ENCODE data around the gene CFAP52. TPM values are rescaled to one million over a fixed set of nuclear protein-coding genes. Genes with fewer than 3 reads are reported as not detected.
"Not testable (repeated sequence)": the region's sequence is repeated elsewhere in the genome, so short reads cannot be mapped to it uniquely, and the experiment has no call there.

The CFAP52 gene
- total RNA-seq (2014; rRNA removed; shearing (Covaris generic)): not detected in 2 replicates

- DNase-seq (ENCODE audit: low read depth): peak; percentile 75
Measured at GRCh38 chr17:9576521-9577372, at the start of gene CFAP52. CFAP52 (plus strand) TSS chr17:9576642; CDS start chr17:9576696, 54 bp downstream.

DNA sequence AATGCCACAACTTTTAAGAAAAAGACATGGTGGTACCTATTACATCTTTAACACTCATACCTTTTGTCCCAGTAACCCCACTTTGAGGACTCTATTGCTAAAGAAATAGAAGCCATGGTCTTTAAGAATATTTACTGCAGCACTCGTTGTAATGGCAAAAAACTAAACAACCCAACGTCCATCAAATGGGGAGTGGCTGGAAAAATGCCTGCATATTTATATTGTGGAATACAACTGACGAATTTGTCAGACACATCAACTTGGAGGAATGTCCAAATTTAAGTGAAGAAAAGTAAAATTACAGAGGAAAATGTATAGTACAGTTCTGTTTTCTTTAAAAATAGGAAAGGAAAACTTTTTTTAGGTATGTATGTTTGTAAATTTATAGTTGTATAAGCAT is 48.7 kb upstream of the CFAP52 start:
- DNase-seq (ENCODE audit: low read depth): no peak

- DNase-seq (ENCODE audit: low read depth): peak; percentile 15
Measured at GRCh38 chr17:9529033-9529700, 47.3 kb upstream of the CFAP52 start.

- DNase-seq (ENCODE audit: low read depth): no peak
Measured at GRCh38 chr17:9531034-9531433, 45.4 kb upstream of the CFAP52 start.

DNA sequence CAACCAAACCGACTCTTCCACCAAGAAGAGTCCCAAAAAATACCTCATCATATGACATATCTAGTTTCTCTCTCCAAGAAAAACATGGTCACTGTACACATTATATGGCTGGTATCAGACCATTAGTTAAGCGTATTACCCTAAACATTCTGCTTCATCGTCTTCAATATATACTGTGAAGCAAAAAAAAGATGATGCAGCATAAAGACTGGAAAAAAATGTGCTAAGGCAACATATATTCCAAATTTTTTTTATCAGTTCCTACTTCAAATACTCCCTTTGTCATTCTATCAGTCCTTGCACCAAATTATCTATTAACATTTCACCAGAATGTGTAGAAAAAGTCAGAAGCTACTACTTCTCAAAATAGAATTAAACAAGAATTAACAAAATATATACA is 43.7 kb upstream of the CFAP52 start:
- DNase-seq (ENCODE audit: low read depth): no peak

DNA sequence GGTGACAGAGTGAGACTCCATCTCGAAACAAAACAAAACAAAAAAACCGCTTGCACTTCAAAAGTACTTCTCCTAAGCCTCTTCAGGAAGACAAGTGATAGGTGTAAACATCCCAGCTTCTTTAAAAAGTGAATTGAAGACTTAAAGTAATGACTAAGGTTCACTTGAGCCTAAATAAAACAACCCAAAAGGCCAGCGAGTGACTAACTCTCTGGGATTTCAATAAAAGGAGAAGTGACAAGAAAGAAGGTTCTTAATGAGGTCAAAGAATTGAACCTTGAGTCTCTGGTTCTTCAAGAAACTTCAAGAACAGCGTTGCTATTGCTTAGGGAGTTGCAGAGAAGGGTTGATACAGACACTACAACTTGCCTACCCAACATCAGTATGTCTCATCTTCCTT is 43.0 kb upstream of the CFAP52 start:
- no peak for DNase-seq (ENCODE audit: low read depth)

DNA sequence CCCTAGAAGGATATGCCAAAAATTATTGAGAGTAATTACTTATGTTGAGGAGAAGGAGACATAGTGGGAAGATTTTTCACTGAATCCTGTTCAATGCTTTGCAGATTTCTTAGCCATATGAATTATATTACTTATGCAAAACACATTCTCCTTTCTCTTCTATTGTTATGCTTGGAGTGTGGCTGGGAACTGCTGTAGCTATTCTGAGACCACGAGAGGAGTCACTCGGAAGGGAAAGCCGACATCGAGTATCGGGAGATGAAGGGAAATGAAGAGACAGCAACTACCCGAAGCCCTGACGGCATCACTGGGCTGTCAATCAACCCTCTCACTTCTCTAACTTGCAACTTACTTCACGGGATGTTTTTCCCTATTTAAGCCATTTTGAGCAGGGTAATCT is 40.4 kb upstream of the CFAP52 start:
- no peak for DNase-seq (ENCODE audit: low read depth)

DNA sequence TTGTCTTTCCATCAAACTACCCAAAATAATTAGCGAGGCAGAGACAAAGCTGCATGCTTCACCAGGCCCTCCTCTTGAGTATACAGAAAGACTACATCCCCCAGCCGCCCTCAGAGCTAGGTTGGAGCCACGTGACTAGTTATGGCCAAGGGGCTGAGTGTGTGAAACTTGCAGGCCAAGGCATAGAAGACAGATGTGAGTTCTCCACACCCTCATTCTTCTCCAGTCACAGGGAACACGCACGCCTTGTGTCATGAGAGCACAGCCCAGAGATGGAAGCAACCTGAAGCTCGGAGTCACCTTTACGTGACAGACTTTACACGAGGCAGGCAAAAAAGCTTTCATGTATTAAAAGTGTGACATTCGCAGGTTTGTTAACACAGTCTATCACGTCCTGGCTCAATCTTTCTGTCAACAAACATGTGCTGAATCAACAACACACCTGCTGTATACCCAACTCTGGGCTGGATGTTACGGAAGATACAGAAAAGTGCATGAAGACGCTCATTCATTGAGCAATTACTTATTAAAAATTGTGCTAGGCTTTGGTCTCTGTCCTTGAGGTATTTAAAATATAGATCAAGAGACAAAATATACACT is 39.2 kb upstream of the CFAP52 start:
- DNase-seq (ENCODE audit: low read depth): no peak

DNA sequence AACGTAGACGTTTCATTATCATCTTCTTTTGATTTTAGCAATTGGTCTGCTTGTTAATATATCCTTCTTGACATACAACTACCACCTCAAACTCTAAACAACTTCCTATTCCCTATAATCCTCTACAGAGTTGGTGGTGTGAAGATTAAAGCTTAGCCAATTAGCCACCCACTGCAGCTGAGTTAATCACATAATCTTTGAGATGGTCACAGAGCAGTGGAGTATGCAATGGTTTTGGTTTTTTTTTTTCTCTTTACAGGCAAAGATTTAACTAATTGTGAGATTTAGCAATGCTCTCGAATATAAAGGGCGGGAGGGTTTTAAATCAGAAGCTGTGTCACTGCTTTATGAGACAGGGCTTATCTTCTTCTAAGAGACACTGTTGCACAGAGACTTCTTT is 37.8 kb upstream of the CFAP52 start:
- DNase-seq (ENCODE audit: low read depth): no peak

DNA sequence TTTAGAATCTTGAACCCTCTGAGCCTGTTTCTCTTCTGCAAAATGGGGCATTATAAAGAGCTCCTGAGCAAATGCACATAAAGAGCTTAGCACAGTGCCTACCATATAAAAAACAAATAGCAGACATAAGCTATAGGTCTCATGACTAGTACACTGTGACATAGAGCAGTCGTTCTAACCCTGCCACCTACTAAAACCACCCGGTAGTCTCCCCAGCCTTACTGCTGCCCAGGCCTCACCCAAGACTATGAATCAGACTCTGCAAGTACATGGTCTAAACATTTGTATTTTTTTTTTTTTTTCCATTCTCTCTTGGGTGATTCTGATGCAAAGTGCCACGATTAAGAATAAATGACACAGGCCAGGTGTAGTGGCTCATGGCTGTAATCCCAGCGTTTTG is 34.7 kb upstream of the CFAP52 start:
- no peak for DNase-seq (ENCODE audit: low read depth)

- DNase-seq (ENCODE audit: low read depth): no peak
Measured at GRCh38 chr17:9544221-9544620, 32.2 kb upstream of the CFAP52 start.

DNA sequence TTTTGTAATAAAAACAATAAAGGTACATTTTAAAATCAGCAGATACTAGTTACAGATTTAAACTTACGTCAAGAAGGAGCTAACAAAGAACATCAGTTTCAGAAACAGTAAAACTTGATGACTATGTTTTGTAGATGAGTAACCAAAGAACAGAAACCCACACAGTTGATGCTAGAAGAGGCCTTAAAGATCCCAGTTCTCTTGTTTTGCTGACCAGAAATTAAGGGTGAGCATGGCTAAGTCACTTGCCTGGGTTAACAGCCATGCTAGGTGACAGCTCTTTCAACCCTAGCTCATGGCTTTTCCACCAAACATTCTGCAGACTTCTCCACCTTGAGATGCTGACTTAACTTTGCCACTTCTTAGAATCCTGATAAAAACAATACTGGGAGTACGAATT is 27.2 kb upstream of the CFAP52 start:
- DNase-seq (ENCODE audit: low read depth): no peak

- DNase-seq (ENCODE audit: low read depth): no peak
Measured at GRCh38 chr17:9553181-9553580, 23.3 kb upstream of the CFAP52 start.

GRCh38 chr17:9553596-9553995 is 22.8 kb upstream of the CFAP52 start:
- no peak for DNase-seq (ENCODE audit: low read depth)

GRCh38 chr17:9554715-9555114 is 21.7 kb upstream of the CFAP52 start:
- DNase-seq (ENCODE audit: low read depth): peak; percentile 29

DNA sequence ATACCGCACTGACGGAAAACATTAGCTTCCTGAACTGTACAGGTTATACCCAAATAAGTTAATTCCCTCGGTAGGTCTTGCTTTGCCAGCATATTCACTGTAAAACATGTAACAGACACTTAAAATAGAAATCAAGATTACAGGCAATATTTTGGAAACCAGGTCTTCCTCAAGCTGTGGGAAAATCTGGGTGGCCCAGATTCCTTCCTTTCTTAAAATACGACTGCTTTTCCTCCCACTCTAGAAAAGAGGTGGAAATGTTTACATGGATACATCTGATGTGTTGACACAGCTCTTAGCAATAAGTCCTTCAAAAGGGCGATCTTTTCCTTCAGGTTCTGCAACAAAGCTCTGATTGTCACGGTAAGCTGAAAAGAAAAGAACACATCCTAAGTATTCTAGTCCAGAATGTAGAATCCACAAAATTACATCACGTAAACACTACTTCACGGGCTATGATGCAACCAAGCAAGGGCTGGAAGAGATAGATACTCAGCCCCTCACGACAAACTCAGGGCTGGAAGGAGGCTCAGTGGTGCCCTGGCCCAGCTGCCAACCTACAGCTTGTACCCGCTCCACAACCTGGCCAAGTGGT is 19.2 kb upstream of the CFAP52 start:
- no peak for DNase-seq (ENCODE audit: low read depth)

GRCh38 chr17:9557857-9558256 is 18.6 kb upstream of the CFAP52 start:
- DNase-seq (ENCODE audit: low read depth): no peak

DNA sequence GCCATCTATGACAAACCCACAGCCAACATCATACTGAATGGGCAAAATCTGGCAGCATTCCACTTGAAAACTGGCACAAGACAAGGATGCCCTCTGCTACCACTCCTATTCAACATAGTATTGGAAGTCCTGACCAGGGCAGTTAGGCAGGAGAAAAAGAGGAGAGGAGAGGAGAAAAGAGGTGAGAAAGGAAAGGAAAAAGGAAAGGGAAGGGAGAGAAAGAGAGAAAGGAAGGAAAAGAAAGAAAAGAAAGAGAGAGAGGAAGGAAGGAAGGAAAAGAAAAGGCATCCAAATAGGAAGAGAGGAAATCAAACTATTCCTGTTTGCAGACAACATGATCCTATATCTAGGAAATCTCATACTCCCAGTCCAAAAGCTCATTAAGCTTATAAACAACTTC is 12.3 kb upstream of the CFAP52 start:
- DNase-seq (ENCODE audit: low read depth): no peak

DNA sequence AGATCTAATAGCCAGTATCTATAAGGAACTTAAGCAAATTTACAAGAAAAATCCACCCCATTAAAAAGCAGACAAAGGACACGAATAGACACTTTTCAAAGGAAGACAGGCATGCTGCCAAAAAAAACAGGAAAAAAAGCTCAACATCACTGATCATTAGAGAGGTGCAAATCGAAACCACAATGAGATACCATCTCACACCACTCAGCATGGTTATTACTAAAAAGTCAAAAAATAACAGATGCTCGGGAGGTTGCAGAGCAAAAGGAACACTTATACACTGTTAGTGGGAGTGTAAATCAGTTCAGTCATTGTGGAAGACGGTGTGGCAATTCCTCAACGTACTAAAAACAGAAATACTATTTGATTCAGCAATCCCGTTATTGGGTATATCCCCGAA is 10.4 kb upstream of the CFAP52 start:
- no peak for DNase-seq (ENCODE audit: low read depth)

DNA sequence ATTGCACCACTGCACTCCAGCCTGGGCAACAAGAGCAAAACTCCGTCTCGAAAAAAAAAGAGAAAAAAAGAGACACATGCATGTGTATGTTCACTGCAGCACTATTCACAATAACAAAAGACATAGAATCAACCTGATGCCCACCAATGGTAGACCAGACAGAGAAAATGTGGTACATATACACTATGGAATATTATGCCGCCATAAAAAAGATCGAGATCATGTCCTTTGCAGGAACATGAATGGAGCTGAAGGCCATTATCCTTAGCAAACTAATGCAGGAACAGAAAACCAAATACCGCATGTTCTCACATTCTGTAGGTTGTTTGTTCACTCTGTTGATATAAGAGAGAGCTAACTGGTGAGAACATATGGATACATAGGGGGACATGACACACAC is 9.7 kb upstream of the CFAP52 start:
- not testable (repeated sequence) for DNase-seq (ENCODE audit: low read depth)

DNA sequence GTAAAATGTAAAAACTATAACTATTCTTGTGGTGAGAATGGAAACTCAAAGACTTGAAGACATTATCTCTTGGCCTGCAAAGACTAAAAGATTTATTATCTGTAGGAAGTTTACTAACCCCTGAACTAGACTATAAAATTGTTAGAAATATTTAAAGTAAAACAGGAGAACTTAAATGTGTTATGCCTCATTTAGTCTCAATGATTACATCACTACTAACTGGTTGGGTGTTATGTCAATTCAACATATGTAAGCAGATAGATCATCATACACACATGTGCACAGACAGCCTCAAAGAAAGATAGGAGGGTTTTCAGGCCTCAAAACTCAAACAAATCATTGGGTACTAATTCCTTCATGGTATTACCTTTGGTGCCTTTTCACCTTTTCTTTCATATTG is 8.4 kb upstream of the CFAP52 start:
- no peak for DNase-seq (ENCODE audit: low read depth)

- no peak for DNase-seq (ENCODE audit: low read depth)
Measured at GRCh38 chr17:9568957-9569588, 7.4 kb upstream of the CFAP52 start.

Measured in RPMI7951 (cell line).